Body of pancreas (tissue), 4 donors: ENCODE measurements around the gene ADAMTS19.

Experiments used
- CTCF ChIP-seq, 7 experiments: fragments of 450-650 bp in 4 of 7; fragments of 200-600 bp in 3 of 7; sonication (generic) in 3 of 7; IDR thresholded peaks; one replicate each; pipeline ENCODE4 v1.5.1; 2016 to 2019; ENCODE audit warnings: antibody characterized with exemption in 7 of 7
- POLR2A ChIP-seq, 3 donors: fragments of 450-650 bp; IDR thresholded peaks; one replicate each; pipeline ENCODE4 v1.6.1; 2016; ENCODE audit warnings: antibody characterized with exemption in 3 of 3, mild to moderate bottlenecking in 2 of 3

GRCh38 chr5:129425031-129425430 is 35.1 kb upstream of the ADAMTS19 start:
- TF ChIP-seq POLR2A (IDR thresholded peaks at IDR 0.05): no peak
- TF ChIP-seq CTCF (IDR thresholded peaks at IDR 0.05): no peak
